HCT116 (cell line): ENCODE results near the gene NOL9. TPM values are rescaled to one million over a fixed set of nuclear protein-coding genes. Genes with fewer than 3 reads are reported as not detected.

Source experiments
- ATAC-seq: fragments of 200-7000 bp; cut with Tn5 transposase; 2 replicates; pipeline ENCODE4 v1.9.1; 2020; ENCODE audit warnings: mild to moderate bottlenecking, moderate library complexity
- BruUV-seq: library from RNA; stranded (reverse); fragments of 400-500 nt; replicated peaks from 2 replicates; lab custom pipeline; 2021; lab: Mats Ljungman, UMichigan
- CTCF ChIA-PET: fragments of 300-600 bp; sonication (Branson Sonifier 250); formaldehyde crosslinking; loops from one replicate; lab custom pipeline; 2021; ENCODE audit warnings: antibody characterized with exemption; lab: Charles Lee
- POLR2A ChIA-PET: fragments of 300-600, 350-600 bp; sonication (Branson Sonifier 250); formaldehyde crosslinking; loops from one replicate; lab custom pipeline; 2021; ENCODE audit warnings: antibody characterized with exemption; lab: Charles Lee
- RAD21 ChIA-PET, 2 experiments: fragments of 300-600 bp; sonication (Branson Sonifier 250); formaldehyde crosslinking; loops; one replicate each; lab custom pipeline; 2023; ENCODE audit warnings: low total read pairs in 2 of 2; ENCODE audit not compliant: uncharacterized antibody in 2 of 2, unreplicated experiment in 2 of 2, low non-redundant PET in 1 of 2; lab: Charles Lee
- DNase-seq: peaks from one replicate; pipeline ENCODE4 v3.0.0-alpha.2; 2010; ENCODE audit warnings: low read depth, low spot score
- H2AFZ ChIP-seq: fragments of 200-600 bp; shearing (Covaris generic), sonication (generic); 2 replicates; pipeline ENCODE4 v1.6.1; 2017; ENCODE audit warnings: low read depth, mixed run types, mixed read lengths, antibody characterized with exemption, low read length; ENCODE audit not compliant: poor library complexity, severe bottlenecking
- H3K27ac ChIP-seq: 2 replicates; pipeline ENCODE4 v1.5.1; 2012; ENCODE audit warnings: low read depth, low read length
- H3K27me3 ChIP-seq: fragments of 200-600 bp; sonication (generic); 2 replicates; pipeline ENCODE4 v1.6.1; 2016; ENCODE audit warnings: mixed run types, low read length, mixed read lengths; ENCODE audit not compliant: insufficient read depth
- H3K36me3 ChIP-seq, 2 experiments: fragments of 200-500 bp in 1 of 2; fragments of 200-600 bp in 1 of 2; sonication (Bioruptor generic) in 1 of 2; sonication (generic) in 1 of 2; 2 replicates each; pipeline versions ENCODE4 v1.5.1 to v1.6.1; 2014 to 2016; ENCODE audit warnings: low read length in 2 of 2, inconsistent platforms in 1 of 2, mixed read lengths in 1 of 2, mixed run types in 1 of 2; ENCODE audit not compliant: insufficient read depth in 2 of 2, control insufficient read depth in 1 of 2
- H3K4me1 ChIP-seq, 2 experiments: fragments of 200-600 bp in 1 of 2; sonication (generic) in 1 of 2; 2 replicates each; pipeline versions ENCODE4 v1.5.1 to v1.6.1; 2012 to 2017; ENCODE audit warnings: low read length in 2 of 2, inconsistent platforms in 1 of 2, mild to moderate bottlenecking in 1 of 2, mixed read lengths in 1 of 2, mixed run types in 1 of 2, moderate library complexity in 1 of 2; ENCODE audit not compliant: insufficient read depth in 2 of 2, control insufficient read depth in 1 of 2
- H3K4me2 ChIP-seq: fragments of 200-600 bp; sonication (generic); 2 replicates; pipeline ENCODE4 v1.6.1; 2017; ENCODE audit warnings: mixed run types, low read length, mixed read lengths
- H3K4me3 ChIP-seq, 2 experiments: fragments of 200-600 bp in 1 of 2; sonication (generic) in 1 of 2; replicated peaks in 1 of 2; 2 replicates each; pipeline ENCODE4 v1.5.1; 2011 to 2016; ENCODE audit warnings: low read length in 2 of 2, control low read depth in 1 of 2, low read depth in 1 of 2, mild to moderate bottlenecking in 1 of 2, mixed read lengths in 1 of 2, mixed run types in 1 of 2
- H3K79me2 ChIP-seq: fragments of 200-600 bp; sonication (generic); 2 replicates; pipeline ENCODE4 v1.6.1; 2017; ENCODE audit warnings: mild to moderate bottlenecking, mixed run types, low read length, moderate library complexity, mixed read lengths; ENCODE audit not compliant: insufficient read depth
- H3K9ac ChIP-seq: fragments of 200-600 bp; sonication (generic); 2 replicates; pipeline ENCODE4 v1.6.1; 2016; ENCODE audit warnings: low read length, mixed read lengths
- H3K9me2 ChIP-seq: fragments of 200-600 bp; sonication (generic), shearing (Covaris generic); 2 replicates; pipeline ENCODE4 v1.6.1; 2017; ENCODE audit warnings: mixed run types, mild to moderate bottlenecking, moderate library complexity; ENCODE audit not compliant: insufficient read depth
- H3K9me3 ChIP-seq, 2 experiments: fragments of 200-500 bp in 1 of 2; fragments of 200-600 bp in 1 of 2; sonication (Bioruptor generic) in 1 of 2; sonication (generic) in 1 of 2; 2 replicates each; pipeline ENCODE4 v1.6.1; 2014 to 2017; ENCODE audit warnings: low read length in 2 of 2, mixed read lengths in 2 of 2, inconsistent platforms in 1 of 2, low read depth in 1 of 2, mild to moderate bottlenecking in 1 of 2, mixed run types in 1 of 2, moderate library complexity in 1 of 2; ENCODE audit not compliant: control insufficient read depth in 1 of 2, insufficient read depth in 1 of 2
- H4K20me1 ChIP-seq: fragments of 200-600 bp; sonication (generic), shearing (Covaris generic); 2 replicates; pipeline ENCODE4 v1.6.1; 2017; ENCODE audit warnings: mixed run types, mild to moderate bottlenecking, moderate library complexity; ENCODE audit not compliant: insufficient read depth
- CBX3 ChIP-seq: IDR thresholded peaks from 2 replicates; pipeline ENCODE4 v1.6.1; 2012; ENCODE audit warnings: low read depth
- CEBPB ChIP-seq: IDR thresholded peaks from 2 replicates; pipeline ENCODE4 v1.6.1; 2012; ENCODE audit warnings: low read depth
- EGR1 ChIP-seq: IDR thresholded peaks from 2 replicates; pipeline ENCODE4 v1.6.1; 2012; ENCODE audit warnings: low read depth
- ELF1 ChIP-seq: IDR thresholded peaks from 2 replicates; pipeline ENCODE4 v1.6.1; 2012; ENCODE audit warnings: low read depth, borderline replicate concordance
- EZH2 ChIP-seq: fragments of 200-600 bp; sonication (generic); IDR thresholded peaks from 2 replicates; pipeline ENCODE4 v1.6.1; 2017; ENCODE audit warnings: antibody characterized with exemption, mixed run types
- EZH2phosphoT487 ChIP-seq: fragments of 200-600 bp; IDR thresholded peaks from 2 replicates; pipeline ENCODE4 v1.6.1; 2018; ENCODE audit warnings: antibody characterized with exemption, borderline replicate concordance
- FOSL1 ChIP-seq: IDR thresholded peaks from 2 replicates; pipeline ENCODE4 v1.6.1; 2012; ENCODE audit warnings: low read depth
- POLR2AphosphoS5 ChIP-seq: IDR thresholded peaks from 2 replicates; pipeline ENCODE4 v1.6.1; 2011; ENCODE audit warnings: mild to moderate bottlenecking, low read depth, low read length, moderate library complexity
- RAD21 ChIP-seq: IDR thresholded peaks from 2 replicates; pipeline ENCODE4 v1.6.1; 2012; ENCODE audit warnings: low read depth, mild to moderate bottlenecking
- REST ChIP-seq: IDR thresholded peaks from 2 replicates; pipeline ENCODE4 v1.6.1; 2012; ENCODE audit warnings: low read depth
- SIN3A ChIP-seq: IDR thresholded peaks from 2 replicates; pipeline ENCODE4 v1.6.1; 2012; ENCODE audit warnings: low read depth
- SP1 ChIP-seq: IDR thresholded peaks from 2 replicates; pipeline ENCODE4 v1.6.1; 2012; ENCODE audit warnings: low read depth
- SRF ChIP-seq: IDR thresholded peaks from 2 replicates; pipeline ENCODE4 v1.6.1; 2012; ENCODE audit warnings: low read depth
- YY1 ChIP-seq: IDR thresholded peaks from 2 replicates; pipeline ENCODE4 v1.6.1; 2011; ENCODE audit warnings: low read length, low read depth, moderate library complexity, mild to moderate bottlenecking; ENCODE audit not compliant: insufficient replicate concordance; ENCODE audit errors: extremely low read depth
- ZBTB33 ChIP-seq: IDR thresholded peaks from 2 replicates; pipeline ENCODE4 v1.6.1; 2011; ENCODE audit warnings: mild to moderate bottlenecking, low read length, moderate library complexity; ENCODE audit not compliant: insufficient replicate concordance; ENCODE audit errors: extremely low read depth
- ZFX ChIP-seq: fragments of 450-650 bp; IDR thresholded peaks from 2 replicates; pipeline ENCODE4 v1.6.1; 2017
- ZNF274 ChIP-seq: fragments of 200-500 bp; sonication (Bioruptor generic); IDR thresholded peaks from 2 replicates; pipeline ENCODE4 v1.6.1; 2014; ENCODE audit warnings: mild to moderate bottlenecking, low read depth, low read length, inconsistent platforms
- intact Hi-C: fragments of 100-400 bp; cut with micrococcal nuclease; formaldehyde crosslinking; loops from 2 replicates; pipeline ENCODE4 v1.10.0; 2022
- total RNA-seq: library from RNA; stranded (reverse); gene quantifications from one replicate; pipeline ENCODE4 v1.2.1, GENCODE V29; 2021; ENCODE audit not compliant: unreplicated experiment
- TF ChIP-seq, protein P1 (sequence below), 3 experiments: fragments of 200-600 bp in 1 of 3; sonication (generic) in 1 of 3; IDR thresholded peaks in 2 of 3; conservative IDR thresholded peaks in 1 of 3; 2 replicates each; pipeline ENCODE4 v1.5.1; 2012 to 2017; ENCODE audit warnings: low read depth in 2 of 3, low read length in 2 of 3, antibody characterized with exemption in 1 of 3, borderline replicate concordance in 1 of 3, control low read depth in 1 of 3, mild to moderate bottlenecking in 1 of 3, mixed read lengths in 1 of 3, mixed run types in 1 of 3, moderate library complexity in 1 of 3; ENCODE audit not compliant: insufficient read depth in 1 of 3

The NOL9 gene
- total RNA-seq, 1 experiment from 2014 or later: 46.4 TPM

- H3K27ac ChIP-seq: no peak overlapping the region
- no peaks in the 10 kb centered on the region for H3K4me1 ChIP-seq
- H3K9ac ChIP-seq: no peak overlapping the region
- peaks cover 56% of the 10 kb centered on the region for H3K79me2 ChIP-seq
- intact Hi-C loops: no loop called here
- no peak for ATAC-seq
- ChIA-PET RAD21 (no interaction called here), POLR2A (no interaction called here), CTCF (no interaction called here)
- no peaks in the 10 kb centered on the region for H3K27me3 ChIP-seq
- TF ChIP-seq EZH2phosphoT487 (no peak), ELF1 (no peak), ZBTB33 (no peak), CBX3 (no peak), ZNF274 (no peak), FOSL1 (no peak), SP1 (no peak), ZFX (no peak), RAD21 (no peak), POLR2AphosphoS5 (no peak), SIN3A (no peak), EZH2 (no peak), SRF (no peak), YY1 (no peak), REST (no peak), CEBPB (no peak), EGR1 (no peak)
- TF ChIP-seq, protein P1, sequence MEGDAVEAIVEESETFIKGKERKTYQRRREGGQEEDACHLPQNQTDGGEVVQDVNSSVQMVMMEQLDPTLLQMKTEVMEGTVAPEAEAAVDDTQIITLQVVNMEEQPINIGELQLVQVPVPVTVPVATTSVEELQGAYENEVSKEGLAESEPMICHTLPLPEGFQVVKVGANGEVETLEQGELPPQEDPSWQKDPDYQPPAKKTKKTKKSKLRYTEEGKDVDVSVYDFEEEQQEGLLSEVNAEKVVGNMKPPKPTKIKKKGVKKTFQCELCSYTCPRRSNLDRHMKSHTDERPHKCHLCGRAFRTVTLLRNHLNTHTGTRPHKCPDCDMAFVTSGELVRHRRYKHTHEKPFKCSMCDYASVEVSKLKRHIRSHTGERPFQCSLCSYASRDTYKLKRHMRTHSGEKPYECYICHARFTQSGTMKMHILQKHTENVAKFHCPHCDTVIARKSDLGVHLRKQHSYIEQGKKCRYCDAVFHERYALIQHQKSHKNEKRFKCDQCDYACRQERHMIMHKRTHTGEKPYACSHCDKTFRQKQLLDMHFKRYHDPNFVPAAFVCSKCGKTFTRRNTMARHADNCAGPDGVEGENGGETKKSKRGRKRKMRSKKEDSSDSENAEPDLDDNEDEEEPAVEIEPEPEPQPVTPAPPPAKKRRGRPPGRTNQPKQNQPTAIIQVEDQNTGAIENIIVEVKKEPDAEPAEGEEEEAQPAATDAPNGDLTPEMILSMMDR (IDR thresholded peaks at IDR 0.05 in 2 of 3, conservative IDR thresholded peaks at IDR 0.05 in 1 of 3; ENCODE audit: borderline replicate concordance in 1 of 3, insufficient read depth in 1 of 3, low read depth in 2 of 3, low read length in 2 of 3): no peak
- no peaks in the 10 kb centered on the region for H3K9me2 ChIP-seq
- H3K9me3 ChIP-seq: no peaks in the 10 kb centered on the region
- H2AFZ ChIP-seq: no peak overlapping the region
- H4K20me1 ChIP-seq: peaks cover 8% of the 10 kb centered on the region; the same call in 1 of the 2 replicates
- DNase-seq: no peak
- no TSS peak for BruUV-seq
- H3K4me3 ChIP-seq: no peak overlapping the region
- peaks cover 25 to 74% of the 10 kb centered on the region in 2 experiments for H3K36me3 ChIP-seq
- H3K4me2 ChIP-seq: no peak overlapping the region
Observed at GRCh38 chr1:6592865-6593593, 38.7 kb upstream of the NOL9 start.
